Fibroblast of mammary gland (primary cell): ENCODE results near the gene PCSK4.

ENCODE experiments used
- DNase-seq: peaks from one replicate; pipeline ENCODE4 v3.0.0-alpha.2; 2010; ENCODE audit warnings: low read depth
- H3K4me3 ChIP-seq: 2 replicates; pipeline ENCODE4 v1.5.1; 2011; ENCODE audit warnings: low read depth, mild to moderate bottlenecking, low read length, moderate library complexity; ENCODE audit not compliant: control insufficient read depth
- CTCF ChIP-seq: conservative IDR thresholded peaks from 2 replicates; pipeline ENCODE4 v1.5.1; 2011; ENCODE audit warnings: low read depth, low read length, inconsistent platforms; ENCODE audit not compliant: control insufficient read depth, insufficient read depth

PCSK4 gene

GRCh38 chr19:1471515-1472160, 18.5 kb downstream of the PCSK4 start:
- TF ChIP-seq CTCF: peak; percentile 1
- no peak for DNase-seq
- no peak overlapping the region for H3K4me3 ChIP-seq

GRCh38 chr19:1471010-1471514, 19.1 kb downstream of the PCSK4 start:
- no peak for DNase-seq
- no peak overlapping the region for H3K4me3 ChIP-seq
- no peak for TF ChIP-seq CTCF

GRCh38 chr19:1470305-1471009, 19.7 kb downstream of the PCSK4 start:
- TF ChIP-seq CTCF: no peak
- no peak overlapping the region for H3K4me3 ChIP-seq
- no peak for DNase-seq

- no peak for TF ChIP-seq CTCF
- no peak for DNase-seq
- no peak overlapping the region for H3K4me3 ChIP-seq
These were observed 20.2 kb downstream of the PCSK4 start for GRCh38 chr19:1470055-1470304.

- no peak for TF ChIP-seq CTCF
- no peak for DNase-seq
- H3K4me3 ChIP-seq: no peak overlapping the region
These were observed 20.7 kb downstream of the PCSK4 start for GRCh38 chr19:1469255-1470054.

GRCh38 chr19:1468821-1469254, 21.3 kb downstream of the PCSK4 start:
- peak; percentile 49 for DNase-seq
- H3K4me3 ChIP-seq: no peak overlapping the region
- no peak for TF ChIP-seq CTCF
